Measurements from ENCODE around the gene GCNT1.

Gene GCNT1

DNA sequence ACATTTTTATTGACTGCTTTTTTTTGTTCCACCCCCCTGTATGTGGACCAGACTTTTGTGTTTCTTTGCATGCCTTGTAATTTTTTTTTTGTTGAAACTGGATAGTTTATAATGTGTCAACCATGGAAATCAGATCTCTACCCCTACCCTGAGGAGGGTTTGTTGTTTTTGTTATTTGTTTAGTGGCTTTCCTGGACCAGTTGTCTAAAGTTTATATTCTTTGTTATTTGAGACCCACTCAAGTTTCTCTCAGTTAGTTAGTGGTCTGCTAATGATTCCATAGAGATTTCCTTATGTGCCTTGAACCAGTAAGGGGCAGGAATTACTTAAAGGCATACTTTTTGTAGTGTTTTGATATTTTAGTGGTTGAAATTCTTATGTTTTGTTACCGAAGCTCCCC, 41.1 kb downstream of the GCNT1 start:
- H3K4me3 ChIP-seq (ENCODE audit: low read depth, low read length): no peak overlapping the region
- TF ChIP-seq, protein P1, sequence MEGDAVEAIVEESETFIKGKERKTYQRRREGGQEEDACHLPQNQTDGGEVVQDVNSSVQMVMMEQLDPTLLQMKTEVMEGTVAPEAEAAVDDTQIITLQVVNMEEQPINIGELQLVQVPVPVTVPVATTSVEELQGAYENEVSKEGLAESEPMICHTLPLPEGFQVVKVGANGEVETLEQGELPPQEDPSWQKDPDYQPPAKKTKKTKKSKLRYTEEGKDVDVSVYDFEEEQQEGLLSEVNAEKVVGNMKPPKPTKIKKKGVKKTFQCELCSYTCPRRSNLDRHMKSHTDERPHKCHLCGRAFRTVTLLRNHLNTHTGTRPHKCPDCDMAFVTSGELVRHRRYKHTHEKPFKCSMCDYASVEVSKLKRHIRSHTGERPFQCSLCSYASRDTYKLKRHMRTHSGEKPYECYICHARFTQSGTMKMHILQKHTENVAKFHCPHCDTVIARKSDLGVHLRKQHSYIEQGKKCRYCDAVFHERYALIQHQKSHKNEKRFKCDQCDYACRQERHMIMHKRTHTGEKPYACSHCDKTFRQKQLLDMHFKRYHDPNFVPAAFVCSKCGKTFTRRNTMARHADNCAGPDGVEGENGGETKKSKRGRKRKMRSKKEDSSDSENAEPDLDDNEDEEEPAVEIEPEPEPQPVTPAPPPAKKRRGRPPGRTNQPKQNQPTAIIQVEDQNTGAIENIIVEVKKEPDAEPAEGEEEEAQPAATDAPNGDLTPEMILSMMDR (IDR thresholded peaks at IDR 0.05; ENCODE audit: borderline replicate concordance, insufficient read depth, low read depth, low read length): no peak

DNA sequence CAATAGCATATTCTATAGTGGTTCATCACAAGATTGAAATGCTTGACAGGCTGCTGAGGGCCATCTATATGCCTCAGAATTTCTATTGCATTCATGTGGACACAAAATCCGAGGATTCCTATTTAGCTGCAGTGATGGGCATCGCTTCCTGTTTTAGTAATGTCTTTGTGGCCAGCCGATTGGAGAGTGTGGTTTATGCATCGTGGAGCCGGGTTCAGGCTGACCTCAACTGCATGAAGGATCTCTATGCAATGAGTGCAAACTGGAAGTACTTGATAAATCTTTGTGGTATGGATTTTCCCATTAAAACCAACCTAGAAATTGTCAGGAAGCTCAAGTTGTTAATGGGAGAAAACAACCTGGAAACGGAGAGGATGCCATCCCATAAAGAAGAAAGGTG, 43.8 kb downstream of the GCNT1 start:
- no peak overlapping the region for H3K4me3 ChIP-seq (ENCODE audit: low read depth, low read length)
- TF ChIP-seq, protein P1 (IDR thresholded peaks at IDR 0.05; ENCODE audit: borderline replicate concordance, insufficient read depth, low read depth, low read length): no peak

DNA sequence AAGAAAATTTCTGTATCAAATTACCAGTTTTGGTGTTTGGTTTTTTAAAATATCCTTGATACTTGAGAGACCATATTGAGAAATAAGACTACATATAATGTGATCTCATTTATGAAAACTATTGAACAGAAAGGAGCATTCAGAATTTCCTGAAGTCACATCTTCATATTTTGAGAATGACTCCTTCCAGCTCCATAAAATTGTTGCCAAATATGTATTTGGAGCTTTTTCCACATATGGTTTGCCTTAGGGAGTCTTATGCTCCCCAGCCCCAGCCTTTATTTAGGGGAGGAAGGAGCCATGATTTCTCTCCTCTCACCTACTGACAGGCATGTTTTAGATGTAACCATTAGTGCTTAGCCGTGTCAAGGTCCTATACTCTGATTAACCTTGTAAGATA, 51.1 kb downstream of the GCNT1 start:
- H3K4me3 ChIP-seq (ENCODE audit: low read depth, low read length): no peak overlapping the region
- TF ChIP-seq, protein P1 (IDR thresholded peaks at IDR 0.05; ENCODE audit: borderline replicate concordance, insufficient read depth, low read depth, low read length): no peak

DNA sequence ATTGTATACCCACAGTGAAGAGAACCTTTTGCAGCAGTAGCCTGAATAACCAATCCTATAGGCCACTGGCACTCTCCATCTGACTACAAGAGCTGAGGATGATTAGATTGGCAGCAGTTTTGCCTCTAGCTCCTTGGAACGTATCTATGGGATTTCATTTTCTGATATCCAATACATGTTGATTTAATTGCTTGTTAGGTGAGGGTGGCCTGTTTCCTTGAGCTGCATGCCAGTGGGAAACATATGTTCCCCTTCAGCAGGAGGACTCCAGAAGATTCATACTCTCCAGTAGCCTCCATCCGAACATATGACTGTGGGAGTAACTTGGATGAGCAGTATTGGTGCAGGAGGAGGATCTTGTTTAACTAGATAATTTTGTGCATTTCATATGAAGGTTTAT, 51.5 kb downstream of the GCNT1 start:
- TF ChIP-seq, protein P1 (IDR thresholded peaks at IDR 0.05; ENCODE audit: borderline replicate concordance, insufficient read depth, low read depth, low read length): no peak
- H3K4me3 ChIP-seq (ENCODE audit: low read depth, low read length): no peak overlapping the region

DNA sequence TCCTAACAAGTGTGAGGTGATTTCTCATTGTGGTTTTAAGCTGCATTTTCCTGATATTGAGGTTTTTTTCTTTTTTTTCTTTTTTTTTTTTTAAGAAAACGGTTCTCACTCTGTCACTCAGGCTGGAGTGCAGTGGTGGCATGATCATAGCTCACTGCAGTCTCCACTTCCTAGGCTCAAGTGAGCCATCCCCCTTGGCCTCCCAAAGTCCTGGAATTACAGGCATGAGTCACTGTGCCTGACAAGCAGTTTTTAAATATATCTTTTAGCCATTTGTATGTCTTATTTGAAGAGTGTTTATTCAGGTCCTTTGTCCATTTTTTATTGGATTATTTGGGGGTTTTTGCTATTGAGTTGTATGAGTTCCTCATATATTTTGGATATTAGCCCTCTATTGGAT, 53.8 kb downstream of the GCNT1 start:
- no peak overlapping the region for H3K4me3 ChIP-seq (ENCODE audit: low read depth, low read length)
- TF ChIP-seq, protein P1 (IDR thresholded peaks at IDR 0.05; ENCODE audit: borderline replicate concordance, insufficient read depth, low read depth, low read length): no peak

DNA sequence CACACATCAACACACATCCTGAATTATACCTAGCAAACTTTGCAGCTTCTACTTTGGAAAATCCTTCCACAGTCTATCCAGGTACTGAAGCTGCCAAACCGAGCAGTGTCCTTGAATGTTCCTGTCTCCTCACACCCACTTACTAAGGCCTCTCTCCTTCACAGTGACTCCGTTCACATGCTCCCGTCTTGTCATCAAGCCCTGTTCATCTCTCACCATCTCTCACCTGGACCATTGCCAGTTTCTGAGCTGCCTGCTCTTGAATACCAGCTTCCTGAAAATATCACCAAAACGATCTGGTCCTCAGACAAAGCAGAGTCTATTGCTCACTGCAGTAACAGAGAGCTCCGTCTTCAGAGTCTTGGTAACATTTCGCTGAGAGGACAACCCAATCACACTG, 57.4 kb downstream of the GCNT1 start:
- TF ChIP-seq, protein P1 (IDR thresholded peaks at IDR 0.05; ENCODE audit: borderline replicate concordance, insufficient read depth, low read depth, low read length): no peak

DNA sequence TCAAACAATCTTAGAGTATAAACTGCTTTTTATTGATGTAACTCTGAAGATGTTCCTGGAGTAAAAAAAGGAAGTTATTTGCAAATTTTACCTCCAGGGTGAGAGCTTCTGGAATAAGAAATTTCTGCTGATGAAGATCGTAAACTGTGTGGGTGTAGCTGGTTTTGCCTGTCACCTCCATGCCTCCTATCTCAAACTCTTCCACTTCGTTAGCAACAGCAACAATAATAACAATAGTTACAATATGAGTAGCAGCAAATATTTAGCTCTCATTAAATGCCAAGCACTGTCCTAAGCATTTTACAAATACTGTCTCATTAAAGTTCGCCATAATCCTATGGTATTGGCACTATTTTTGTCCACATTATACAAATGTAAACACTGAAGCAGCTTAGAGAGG, 57.9 kb downstream of the GCNT1 start:
- TF ChIP-seq, protein P1 (IDR thresholded peaks at IDR 0.05; ENCODE audit: borderline replicate concordance, insufficient read depth, low read depth, low read length): no peak
- no peak overlapping the region for H3K4me3 ChIP-seq (ENCODE audit: low read depth, low read length)

More for the DNA sequence above, 57.4 kb downstream of the GCNT1 start:
- H3K4me3 ChIP-seq (ENCODE audit: low read depth, low read length): no peak overlapping the region

All from GM12875 (cell line).